Uterus (tissue), 2 donors: ENCODE results near the gene CLEC4C.

ENCODE experiments used
- POLR2A ChIP-seq, 2 donors: fragments of 450-650 bp; IDR thresholded peaks; one replicate each; pipeline ENCODE4 v1.6.1; 2016; ENCODE audit warnings: antibody characterized with exemption in 2 of 2, mild to moderate bottlenecking in 1 of 2, moderate library complexity in 1 of 2
- TF ChIP-seq, protein P1 (sequence below), 4 experiments: fragments of 200-600 bp in 2 of 4; fragments of 450-650 bp in 2 of 4; sonication (generic) in 2 of 4; IDR thresholded peaks; one replicate each; pipeline ENCODE4 v1.5.1; 2016 to 2019; ENCODE audit warnings: antibody characterized with exemption in 4 of 4, mild to moderate bottlenecking in 2 of 4, moderate library complexity in 1 of 4

DNA sequence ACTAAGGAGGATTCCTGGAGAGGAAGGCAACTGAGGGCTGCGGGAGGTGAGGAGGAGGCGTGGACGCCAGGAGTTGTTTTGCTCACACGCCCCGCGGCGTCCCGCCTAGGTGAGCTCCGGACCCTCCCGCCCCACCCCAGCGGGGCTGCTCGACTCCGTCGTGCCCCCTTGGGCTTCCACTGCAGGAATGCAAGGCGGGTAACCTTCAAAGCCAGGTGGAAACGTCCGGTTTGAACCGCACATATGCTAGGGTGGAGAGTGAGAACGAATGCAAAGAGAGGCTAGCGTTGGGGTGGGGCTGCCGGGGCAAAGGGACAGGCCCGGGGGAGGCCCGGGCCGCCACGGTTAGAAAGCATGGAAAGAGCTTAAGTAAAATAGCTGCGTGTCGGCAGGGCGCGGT is 41.3 kb downstream of the CLEC4C start:
- TF ChIP-seq, protein P1, sequence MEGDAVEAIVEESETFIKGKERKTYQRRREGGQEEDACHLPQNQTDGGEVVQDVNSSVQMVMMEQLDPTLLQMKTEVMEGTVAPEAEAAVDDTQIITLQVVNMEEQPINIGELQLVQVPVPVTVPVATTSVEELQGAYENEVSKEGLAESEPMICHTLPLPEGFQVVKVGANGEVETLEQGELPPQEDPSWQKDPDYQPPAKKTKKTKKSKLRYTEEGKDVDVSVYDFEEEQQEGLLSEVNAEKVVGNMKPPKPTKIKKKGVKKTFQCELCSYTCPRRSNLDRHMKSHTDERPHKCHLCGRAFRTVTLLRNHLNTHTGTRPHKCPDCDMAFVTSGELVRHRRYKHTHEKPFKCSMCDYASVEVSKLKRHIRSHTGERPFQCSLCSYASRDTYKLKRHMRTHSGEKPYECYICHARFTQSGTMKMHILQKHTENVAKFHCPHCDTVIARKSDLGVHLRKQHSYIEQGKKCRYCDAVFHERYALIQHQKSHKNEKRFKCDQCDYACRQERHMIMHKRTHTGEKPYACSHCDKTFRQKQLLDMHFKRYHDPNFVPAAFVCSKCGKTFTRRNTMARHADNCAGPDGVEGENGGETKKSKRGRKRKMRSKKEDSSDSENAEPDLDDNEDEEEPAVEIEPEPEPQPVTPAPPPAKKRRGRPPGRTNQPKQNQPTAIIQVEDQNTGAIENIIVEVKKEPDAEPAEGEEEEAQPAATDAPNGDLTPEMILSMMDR (IDR thresholded peaks at IDR 0.05) = no peak
- TF ChIP-seq POLR2A (IDR thresholded peaks at IDR 0.05) = no peak
